CD4-positive, CD25-positive, alpha-beta regulatory T cell (primary cell): ENCODE data around the gene RNF13. TPM values are rescaled to one million over a fixed set of nuclear protein-coding genes. Genes with fewer than 3 reads are reported as not detected.
A peak's percentile ranks its signal among the peaks of the same experiment; 100 is the strongest.

Experiments
- ATAC-seq, 2 donors: fragments of 150-1000 bp; cut with Tn5 transposase; one replicate each; pipeline ENCODE4 v1.10.0; 2021; ENCODE audit warnings: low read depth in 2 of 2, moderate number of reproducible peaks in 2 of 2, moderate library complexity in 1 of 2
- DNase-seq, 3 donors: peaks; one replicate each; pipeline versions ENCODE4 v3.0.0 to v3.0.0-alpha.2; 2012 to 2022; ENCODE audit warnings: mixed read lengths in 1 of 3
- H3K27ac ChIP-seq: one replicate; pipeline ENCODE4 v1.7.0; 2013; ENCODE audit warnings: mild to moderate bottlenecking, low read length; ENCODE audit not compliant: insufficient read depth, poor library complexity, severe bottlenecking
- H3K27me3 ChIP-seq: one replicate; pipeline ENCODE4 v1.7.0; 2013; ENCODE audit warnings: low read length; ENCODE audit not compliant: control insufficient read depth, insufficient read depth
- H3K36me3 ChIP-seq: one replicate; pipeline ENCODE4 v1.7.0; 2013; ENCODE audit warnings: mild to moderate bottlenecking, low read length, moderate library complexity; ENCODE audit not compliant: control insufficient read depth, insufficient read depth
- H3K4me1 ChIP-seq: 2 replicates; pipeline ENCODE4 v1.7.0; 2013; ENCODE audit warnings: mild to moderate bottlenecking, low read length; ENCODE audit not compliant: insufficient read depth, control insufficient read depth, poor library complexity, severe bottlenecking
- H3K4me3 ChIP-seq: one replicate; pipeline ENCODE4 v1.7.0; 2013; ENCODE audit warnings: low read depth, mild to moderate bottlenecking, low read length, moderate library complexity
- H3K9me3 ChIP-seq, 2 experiments: 1 replicate in 1 of 2; 2 replicates in 1 of 2; pipeline ENCODE4 v1.7.0; 2013; ENCODE audit warnings: low read length in 2 of 2, mild to moderate bottlenecking in 1 of 2, moderate library complexity in 1 of 2; ENCODE audit not compliant: control insufficient read depth in 2 of 2
- H3K27ac Mint-ChIP-seq, 3 donors: one replicate each; pipeline ENCODE4 v1.8.0; 2020 to 2022; ENCODE audit warnings: mild to moderate bottlenecking in 3 of 3, mixed read lengths in 3 of 3, moderate library complexity in 2 of 3
- H3K27me3 Mint-ChIP-seq: one replicate; pipeline ENCODE4 v1.8.0; 2022; ENCODE audit warnings: mild to moderate bottlenecking, mixed read lengths
- H3K36me3 Mint-ChIP-seq: one replicate; pipeline ENCODE4 v1.8.0; 2020; ENCODE audit warnings: mixed read lengths
- H3K4me1 Mint-ChIP-seq, 4 donors: one replicate each; pipeline ENCODE4 v1.8.0; 2020 to 2022; ENCODE audit warnings: mixed read lengths in 4 of 4, mild to moderate bottlenecking in 1 of 4
- H3K4me3 Mint-ChIP-seq, 4 donors: one replicate each; pipeline ENCODE4 v1.8.0; 2020 to 2022; ENCODE audit warnings: mild to moderate bottlenecking in 4 of 4, mixed read lengths in 4 of 4, moderate library complexity in 3 of 4
- H3K9me3 Mint-ChIP-seq, 7 donors: one replicate each; pipeline ENCODE4 v1.8.0; 2020 to 2022; ENCODE audit warnings: mixed read lengths in 7 of 7, mild to moderate bottlenecking in 3 of 7, moderate library complexity in 2 of 7
- polyA plus RNA-seq, 4 donors: library from polyadenylated mRNA; unstranded; fragments of 300-500 nt; fragmentation: Illumina TruSeq; gene quantifications; one replicate each; pipeline ENCODE4 v1.2.3, GENCODE V29; 2021
- total RNA-seq: library from RNA; stranded (reverse); gene quantifications from one replicate; pipeline ENCODE4 v1.2.3, GENCODE V29; 2022

RNF13 gene
- total and polyA plus RNA-seq, 5 donors from 2014 or later = 44.0 to 156 (median 136) TPM

DNA sequence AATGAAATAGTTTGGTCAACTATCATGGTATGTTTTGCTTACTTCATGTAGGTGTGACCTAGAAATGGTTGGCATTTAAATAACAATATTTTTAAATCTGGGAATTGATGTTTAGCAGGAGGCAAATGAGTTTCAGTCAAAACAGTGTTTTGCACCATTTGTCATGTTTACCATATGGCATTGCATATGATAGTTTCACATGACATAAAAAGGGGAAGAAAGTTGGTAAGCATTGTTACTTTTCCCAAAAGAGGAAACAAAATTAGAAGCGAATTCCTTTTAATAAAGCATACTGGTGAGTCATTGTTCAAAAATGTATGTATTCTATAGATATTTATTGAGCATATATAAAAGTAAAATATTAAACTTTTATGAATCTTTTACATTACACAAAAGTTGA is 2.3 kb downstream of the RNF13 start:
- H3K36me3 Mint-ChIP-seq = peaks cover 3% of the 10 kb centered on the region
- Histone ChIP-seq H3K9me3 (no peaks in the 10 kb centered on the region), H3K4me3 (peak overlapping the region; percentile 96), H3K27me3 (peaks cover 3% of the 10 kb centered on the region), H3K4me1 (peaks cover 45% of the 10 kb centered on the region), H3K27ac (no peak overlapping the region), H3K36me3 (no peaks in the 10 kb centered on the region)
- H3K27me3 Mint-ChIP-seq = no peaks in the 10 kb centered on the region
- no peak for DNase-seq
- H3K9me3 Mint-ChIP-seq = no peaks in the 10 kb centered on the region
- H3K27ac Mint-ChIP-seq = no peak overlapping the region
- peaks cover 57 to 70% (median 64%) of the 10 kb centered on the region in 4 donors for H3K4me1 Mint-ChIP-seq
- no peak for ATAC-seq
- peak overlapping the region; percentile 96 to 100 (median 99) for H3K4me3 Mint-ChIP-seq

DNA sequence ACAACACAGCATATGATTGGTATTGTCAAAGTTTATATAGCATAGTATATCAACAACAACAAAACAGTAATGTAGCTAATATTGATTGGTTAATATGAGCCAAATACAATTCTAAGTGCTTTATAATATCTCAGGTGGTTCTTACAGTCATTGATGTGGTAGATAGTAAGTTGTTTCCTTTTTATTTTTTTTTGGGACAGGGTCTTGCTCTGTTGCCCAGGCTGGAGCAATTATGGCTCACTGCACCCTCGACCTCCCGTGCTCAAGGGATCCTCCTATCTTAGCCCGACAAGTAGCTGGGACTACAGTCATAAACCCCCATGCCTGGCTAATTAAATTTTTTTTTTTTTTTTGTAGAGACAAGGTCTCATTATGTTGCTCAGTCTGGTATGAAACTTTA is 2.7 kb downstream of the RNF13 start:
- H3K27ac ChIP-seq = no peak overlapping the region
- no peaks in the 10 kb centered on the region for H3K9me3 ChIP-seq
- H3K36me3 ChIP-seq = no peaks in the 10 kb centered on the region
- H3K9me3 Mint-ChIP-seq = no peaks in the 10 kb centered on the region
- ATAC-seq (no peak), DNase-seq (no peak)
- peaks cover 3% of the 10 kb centered on the region for H3K36me3 Mint-ChIP-seq
- peaks cover under 1% of the 10 kb centered on the region for H3K27me3 ChIP-seq
- H3K4me3 ChIP-seq = peak overlapping the region; percentile 96
- H3K27ac Mint-ChIP-seq = no peak overlapping the region
- peak overlapping the region in 3 of 4 donors; percentile 2 to 99 (median 3) for H3K4me3 Mint-ChIP-seq
- H3K27me3 Mint-ChIP-seq = no peaks in the 10 kb centered on the region
- peaks cover 58 to 74% (median 67%) of the 10 kb centered on the region in 4 donors for H3K4me1 Mint-ChIP-seq
- peaks cover 45% of the 10 kb centered on the region for H3K4me1 ChIP-seq

DNA sequence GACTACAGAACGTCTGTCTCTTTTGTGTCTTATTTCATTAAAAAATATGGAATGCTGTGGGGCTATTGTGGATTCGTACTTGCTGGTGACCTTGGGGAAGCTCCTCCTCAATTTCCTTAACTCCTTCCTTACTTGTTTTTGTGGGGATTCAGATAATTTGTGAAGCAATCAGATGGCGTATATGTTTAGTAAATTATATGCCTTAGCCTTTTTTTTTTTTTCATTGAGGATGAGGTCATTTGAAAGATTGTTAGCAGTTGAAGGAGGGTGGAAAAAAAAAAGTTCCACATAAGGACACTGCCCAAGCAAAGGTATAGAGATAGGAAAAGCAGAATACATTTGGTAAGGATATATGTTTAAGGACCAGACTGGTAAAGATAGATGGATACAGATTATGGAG is 3.3 kb downstream of the RNF13 start:
- no peaks in the 10 kb centered on the region for H3K36me3 ChIP-seq
- Mint-ChIP-seq H3K27me3 (no peaks in the 10 kb centered on the region), H3K4me3 (peak overlapping the region; percentile 3 to 99 (median 38)), H3K9me3 (no peaks in the 10 kb centered on the region), H3K27ac (peak overlapping the region in 1 of 3 donors; percentile 71), H3K4me1 (peaks cover 59 to 79% (median 70%) of the 10 kb centered on the region in 4 donors), H3K36me3 (peaks cover 3% of the 10 kb centered on the region)
- no peaks in the 10 kb centered on the region for H3K9me3 ChIP-seq
- H3K4me1 ChIP-seq = peaks cover 45% of the 10 kb centered on the region
- H3K27ac ChIP-seq = no peak overlapping the region
- no peaks in the 10 kb centered on the region for H3K27me3 ChIP-seq
- no peak for ATAC-seq
- DNase-seq = no peak
- H3K4me3 ChIP-seq = peak overlapping the region; percentile 10

DNA sequence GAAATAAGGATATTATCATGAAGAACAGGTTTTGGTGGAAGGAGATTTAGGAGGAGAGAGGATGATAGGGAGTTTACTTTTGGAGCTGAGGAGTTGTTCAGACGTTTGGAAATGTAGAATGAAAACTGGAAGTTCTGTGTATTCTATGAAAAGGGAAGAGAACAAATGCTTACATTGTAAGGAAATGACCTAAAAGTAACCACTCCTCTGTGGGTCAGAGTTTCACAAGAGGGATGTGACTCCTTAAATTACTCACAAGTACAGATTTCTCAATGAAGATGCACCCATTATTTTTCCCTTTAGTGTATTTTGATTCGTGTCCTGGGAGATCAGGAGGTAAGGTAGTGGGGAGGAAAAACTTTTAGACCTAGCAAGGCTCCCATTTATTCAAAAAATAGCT is 4.0 kb downstream of the RNF13 start:
- peak overlapping the region; percentile 13 for H3K4me3 ChIP-seq
- H3K4me1 ChIP-seq = peaks cover 45% of the 10 kb centered on the region

DNA sequence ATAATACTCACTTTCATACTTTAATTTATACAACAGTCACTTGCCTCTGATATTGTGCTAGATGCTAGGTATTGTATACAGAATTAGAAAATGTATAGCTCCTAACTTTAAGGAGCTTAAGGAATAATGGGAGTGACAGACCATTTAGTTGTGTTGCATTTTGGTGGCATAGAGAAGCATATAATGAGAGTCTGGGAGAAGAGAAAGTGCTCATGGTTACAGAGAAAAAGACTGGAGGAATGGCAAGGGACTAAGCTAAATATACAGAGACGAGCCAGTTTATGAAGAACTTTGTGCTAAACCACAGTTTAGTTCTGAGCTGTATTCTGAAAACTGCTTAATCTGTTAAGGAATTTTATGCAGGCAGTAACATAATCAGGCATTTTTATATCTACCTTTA is 6.4 kb downstream of the RNF13 start:
- no peaks in the 10 kb centered on the region for H3K9me3 ChIP-seq
- no peak overlapping the region for H3K27ac ChIP-seq
- H3K36me3 ChIP-seq = no peaks in the 10 kb centered on the region
- peaks cover 34% of the 10 kb centered on the region for H3K4me1 ChIP-seq
- H3K27ac Mint-ChIP-seq = peak overlapping the region in 1 of 3 donors; percentile 9
- peaks cover 6% of the 10 kb centered on the region for H3K36me3 Mint-ChIP-seq
- no peak overlapping the region for H3K4me3 ChIP-seq
- H3K27me3 ChIP-seq = no peaks in the 10 kb centered on the region
- ATAC-seq (no peak), DNase-seq (no peak)
- H3K27me3 Mint-ChIP-seq = no peaks in the 10 kb centered on the region
- H3K9me3 Mint-ChIP-seq = peaks cover 0 to 3% (median 0%) of the 10 kb centered on the region in 7 donors
- H3K4me1 Mint-ChIP-seq = peaks cover 69 to 90% (median 79%) of the 10 kb centered on the region in 4 donors
- no peak overlapping the region for H3K4me3 Mint-ChIP-seq

More for the DNA sequence above, 4.0 kb downstream of the RNF13 start:
- DNase-seq (no peak), ATAC-seq (no peak)
- Mint-ChIP-seq H3K4me3 (peak overlapping the region in 2 of 4 donors; percentile 70 to 99), H3K27ac (no peak overlapping the region), H3K9me3 (no peaks in the 10 kb centered on the region), H3K4me1 (peaks cover 65 to 85% (median 74%) of the 10 kb centered on the region in 4 donors), H3K36me3 (peaks cover 3% of the 10 kb centered on the region), H3K27me3 (no peaks in the 10 kb centered on the region)
- H3K36me3 ChIP-seq = no peaks in the 10 kb centered on the region
- H3K27ac ChIP-seq = no peak overlapping the region
- no peaks in the 10 kb centered on the region for H3K27me3 ChIP-seq
- no peaks in the 10 kb centered on the region for H3K9me3 ChIP-seq

DNA sequence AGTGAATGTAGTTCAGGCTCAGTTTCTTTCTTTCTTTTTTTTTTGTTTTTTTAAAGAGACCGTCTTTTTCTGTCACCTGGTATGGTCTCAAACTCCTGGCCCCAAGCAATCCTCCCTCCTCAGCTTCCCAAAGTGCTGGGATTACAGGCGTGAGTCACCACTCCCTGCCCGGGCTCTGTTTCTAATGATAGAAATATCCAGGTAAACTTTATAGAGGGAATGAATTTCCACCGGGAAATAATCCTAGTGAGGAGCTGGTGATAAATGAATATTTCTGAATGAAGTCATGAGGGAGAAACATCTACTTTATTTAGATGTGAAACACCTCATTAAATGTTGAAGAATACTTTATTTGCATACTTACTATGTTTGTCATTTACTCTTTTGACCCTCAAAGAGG is 7.2 kb downstream of the RNF13 start:
- DNase-seq (no peak), ATAC-seq (no peak)
- Mint-ChIP-seq H3K4me3 (no peak overlapping the region), H3K36me3 (peaks cover 6% of the 10 kb centered on the region), H3K27ac (no peak overlapping the region), H3K9me3 (peaks cover 0 to 3% (median 0%) of the 10 kb centered on the region in 7 donors), H3K27me3 (no peaks in the 10 kb centered on the region), H3K4me1 (peaks cover 61 to 85% (median 71%) of the 10 kb centered on the region in 4 donors)
- Histone ChIP-seq H3K27ac (no peak overlapping the region), H3K36me3 (no peaks in the 10 kb centered on the region), H3K27me3 (no peaks in the 10 kb centered on the region), H3K4me1 (peaks cover 27% of the 10 kb centered on the region), H3K4me3 (no peak overlapping the region), H3K9me3 (no peaks in the 10 kb centered on the region)

DNA sequence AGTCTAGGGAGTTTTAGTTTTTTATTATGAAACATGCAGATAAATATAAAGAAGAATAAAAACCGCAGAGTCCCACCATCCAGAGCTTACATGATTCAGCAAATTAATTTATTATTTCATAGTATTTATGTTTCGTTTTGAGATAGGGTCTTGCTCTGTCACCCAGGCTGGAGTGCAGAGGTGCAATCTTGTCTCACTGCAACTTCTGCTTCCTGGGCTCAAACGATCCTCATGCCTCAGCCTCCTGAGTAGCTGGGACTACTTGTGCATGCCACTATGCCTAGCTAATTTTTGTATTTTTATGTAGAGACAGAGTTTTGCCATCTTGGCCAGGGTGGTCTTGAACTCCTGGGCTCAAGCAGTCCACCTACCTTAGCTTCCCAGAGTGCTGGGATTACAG is 13.6 kb downstream of the RNF13 start:
- Histone ChIP-seq H3K9me3 (peaks cover 14 to 21% of the 10 kb centered on the region in 2 experiments), H3K4me3 (no peak overlapping the region), H3K27me3 (no peaks in the 10 kb centered on the region), H3K27ac (no peak overlapping the region), H3K4me1 (peaks cover 7% of the 10 kb centered on the region), H3K36me3 (peaks cover 7% of the 10 kb centered on the region)
- DNase-seq (no peak), ATAC-seq (no peak)
- H3K27ac Mint-ChIP-seq = no peak overlapping the region
- H3K27me3 Mint-ChIP-seq = no peaks in the 10 kb centered on the region
- H3K9me3 Mint-ChIP-seq = peaks cover 0 to 14% (median 6%) of the 10 kb centered on the region in 7 donors
- H3K4me1 Mint-ChIP-seq = peaks cover 29 to 43% (median 39%) of the 10 kb centered on the region in 4 donors
- no peak overlapping the region for H3K4me3 Mint-ChIP-seq
- H3K36me3 Mint-ChIP-seq = peaks cover 8% of the 10 kb centered on the region

DNA sequence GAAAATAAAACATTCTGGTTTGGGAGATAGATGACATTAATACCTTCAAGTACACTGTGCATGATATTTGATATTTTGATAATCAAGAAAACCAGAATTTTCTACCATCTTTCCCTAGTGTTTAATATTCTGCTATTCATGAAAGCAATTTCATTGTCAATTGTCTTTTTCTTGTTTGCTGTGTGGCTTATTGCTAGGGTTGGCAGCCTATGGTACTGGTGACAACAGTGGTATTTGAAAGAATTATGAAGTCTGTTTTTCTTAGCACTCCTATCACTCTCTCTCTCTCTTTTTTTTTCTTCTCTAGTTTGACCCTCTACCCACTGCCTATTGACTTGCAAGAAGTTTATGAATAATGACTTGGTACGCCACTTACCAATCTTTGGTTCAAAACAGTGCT is 15.4 kb downstream of the RNF13 start:
- H3K27ac Mint-ChIP-seq = no peak overlapping the region
- H3K36me3 ChIP-seq = peaks cover 10% of the 10 kb centered on the region
- H3K27ac ChIP-seq = no peak overlapping the region
- H3K4me1 Mint-ChIP-seq = peaks cover 19 to 25% (median 24%) of the 10 kb centered on the region in 4 donors
- peaks cover 9% of the 10 kb centered on the region for H3K36me3 Mint-ChIP-seq
- DNase-seq (no peak), ATAC-seq (no peak)
- H3K4me3 Mint-ChIP-seq = peak overlapping the region in 1 of 4 donors; percentile 44
- no peak overlapping the region for H3K4me3 ChIP-seq
- no peaks in the 10 kb centered on the region for H3K27me3 Mint-ChIP-seq
- H3K4me1 ChIP-seq = peaks cover 7% of the 10 kb centered on the region
- H3K27me3 ChIP-seq = no peaks in the 10 kb centered on the region
- peaks cover 0 to 30% (median 11%) of the 10 kb centered on the region in 7 donors for H3K9me3 Mint-ChIP-seq
- peaks cover 27 to 38% of the 10 kb centered on the region in 2 experiments for H3K9me3 ChIP-seq
